Endothelial cell of umbilical vein (primary cell): ENCODE results near the gene RAB39A.

ENCODE experiments used
- CTCF ChIP-seq, 2 donors: IDR thresholded peaks; 1 replicate in 1 of 2; 2 replicates in 1 of 2; pipeline ENCODE4 v1.5.1; 2011; ENCODE audit warnings: low read length in 2 of 2, mild to moderate bottlenecking in 2 of 2, moderate library complexity in 2 of 2, control low read depth in 1 of 2, inconsistent platforms in 1 of 2, low read depth in 1 of 2; ENCODE audit not compliant: insufficient read depth in 1 of 2; ENCODE audit errors: extremely low read depth in 1 of 2
- EZH2 ChIP-seq: IDR thresholded peaks from 2 replicates; pipeline ENCODE4 v1.6.1; 2012; ENCODE audit warnings: borderline replicate concordance, low read depth, mild to moderate bottlenecking, moderate library complexity, low read length, inconsistent platforms; ENCODE audit not compliant: severe bottlenecking
- FOS ChIP-seq: IDR thresholded peaks from 2 replicates; pipeline ENCODE4 v1.6.1; 2011; ENCODE audit warnings: mild to moderate bottlenecking, low read length, moderate library complexity, borderline replicate concordance; ENCODE audit not compliant: insufficient read depth
- GATA2 ChIP-seq: IDR thresholded peaks from 2 replicates; pipeline ENCODE4 v1.7.0; 2011; ENCODE audit warnings: low read depth, mild to moderate bottlenecking, moderate library complexity, mixed read lengths, low read length; ENCODE audit not compliant: insufficient read length, insufficient read depth
- JUN ChIP-seq: IDR thresholded peaks from 2 replicates; pipeline ENCODE4 v1.6.1; 2011; ENCODE audit warnings: borderline replicate concordance, low read depth; ENCODE audit not compliant: insufficient read length, insufficient read depth
- MAX ChIP-seq: IDR thresholded peaks from 2 replicates; pipeline ENCODE4 v1.6.1; 2011; ENCODE audit not compliant: insufficient read depth, insufficient read length
- MYC ChIP-seq: IDR thresholded peaks from one replicate; pipeline ENCODE4 v1.6.1; 2011; ENCODE audit warnings: mild to moderate bottlenecking, low read depth, low read length
- POLR2A ChIP-seq: IDR thresholded peaks from 2 replicates; pipeline ENCODE4 v1.6.1; 2012; ENCODE audit warnings: low read depth, mild to moderate bottlenecking, control low read depth, low read length
- POLR2AphosphoS5 ChIP-seq: IDR thresholded peaks from 2 replicates; pipeline ENCODE4 v1.6.1; 2012; ENCODE audit warnings: low read depth, mild to moderate bottlenecking, control low read depth, low read length, moderate library complexity; ENCODE audit not compliant: insufficient read depth

GRCh38 chr11:108012139-108012725 is 84.0 kb downstream of the RAB39A start:
- TF ChIP-seq CTCF (IDR thresholded peaks at IDR 0.05; ENCODE audit: extremely low read depth in 1 of 2, insufficient read depth in 1 of 2, low read depth in 1 of 2, low read length in 2 of 2) = no peak
- no peak for TF ChIP-seq EZH2
- no peak for TF ChIP-seq MYC
- TF ChIP-seq POLR2AphosphoS5 = no peak
- TF ChIP-seq POLR2A = no peak
- TF ChIP-seq JUN = no peak
- TF ChIP-seq MAX = no peak
- no peak for TF ChIP-seq GATA2
- no peak for TF ChIP-seq FOS
